GM12878 (cell line): Measurements from ENCODE around the gene CSH1. TPM values are rescaled to one million over a fixed set of nuclear protein-coding genes. Genes with fewer than 3 reads are reported as not detected.

Source experiments
- ATAC-seq: fragments of 200-7000 bp; cut with Tn5 transposase; 3 replicates; pipeline ENCODE4 v1.9.1; 2020; ENCODE audit warnings: mild to moderate bottlenecking, moderate library complexity
- BruUV-seq: library from RNA; stranded (reverse); fragments of 400-500 nt; replicated peaks from 2 replicates; lab custom pipeline; 2021; lab: Mats Ljungman, UMichigan
- CTCF ChIA-PET: fragments of 300-600 bp; sonication (Branson Sonifier 250); formaldehyde crosslinking; extraction: SDS; loops from one replicate; lab custom pipeline; 2021; ENCODE audit warnings: inconsistent platforms; lab: Yijun Ruan, JAX
- POLR2A ChIA-PET: fragments of 350-600 bp; formaldehyde crosslinking; extraction: SDS; loops from one replicate; lab custom pipeline; 2021; ENCODE audit warnings: inconsistent platforms; lab: Charles Lee
- RAD21 ChIA-PET: fragments of 300-600 bp; sonication (Branson Sonifier 250); formaldehyde crosslinking; loops from one replicate; lab custom pipeline; 2023; ENCODE audit warnings: antibody characterized with exemption; ENCODE audit not compliant: unreplicated experiment; lab: Charles Lee
- SMC1A ChIA-PET: fragments of 300-600 bp; sonication (Branson Sonifier 250); formaldehyde crosslinking; loops from one replicate; lab custom pipeline; 2023; ENCODE audit not compliant: unreplicated experiment, uncharacterized antibody; lab: Charles Lee
- DNase-seq: peaks from one replicate; pipeline ENCODE4 v3.0.0-alpha.2; 2011; ENCODE audit warnings: low read depth, low spot score
- FAIRE-seq: peaks from 3 replicates; lab custom pipeline; 2011; peaks lifted over from hg19 to GRCh38; lab: Jason Lieb, UNC
- H2AFZ ChIP-seq: 2 replicates; pipeline ENCODE4 v1.6.0; 2011; ENCODE audit warnings: low read depth, low read length, control low read depth; ENCODE audit not compliant: control insufficient read depth
- H3K27ac ChIP-seq: 2 replicates; pipeline ENCODE4 v1.5.1; 2011; ENCODE audit warnings: control low read depth; ENCODE audit not compliant: control insufficient read depth, insufficient read depth
- H3K27me3 ChIP-seq, 2 experiments: replicated peaks in 1 of 2; 2 replicates each; pipeline versions ENCODE4 v1.6.0 to v1.6.1; 2011; ENCODE audit warnings: low read length in 1 of 2; ENCODE audit not compliant: control insufficient read depth in 2 of 2, insufficient read depth in 2 of 2
- H3K36me3 ChIP-seq, 2 experiments: 2 replicates each; pipeline ENCODE4 v1.5.1; 2011; ENCODE audit warnings: low read length in 1 of 2; ENCODE audit not compliant: control insufficient read depth in 2 of 2, insufficient read depth in 2 of 2
- H3K4me1 ChIP-seq: 2 replicates; pipeline ENCODE4 v1.6.1; 2011; ENCODE audit warnings: mild to moderate bottlenecking, low read length, moderate library complexity, mixed read lengths; ENCODE audit not compliant: control insufficient read depth, insufficient read depth
- H3K4me2 ChIP-seq: 2 replicates; pipeline ENCODE4 v1.6.0; 2011; ENCODE audit warnings: control low read depth; ENCODE audit not compliant: control insufficient read depth, insufficient read depth
- H3K4me3 ChIP-seq: fragments of 200-600 bp; sonication (generic); 2 replicates; pipeline ENCODE4 v1.5.1; 2016
- H3K79me2 ChIP-seq: 2 replicates; pipeline ENCODE4 v1.6.0; 2011; ENCODE audit warnings: low read length; ENCODE audit not compliant: control insufficient read depth, insufficient read depth
- H3K9ac ChIP-seq: 2 replicates; pipeline ENCODE4 v1.8.0; 2011; ENCODE audit warnings: low read length, control low read depth, mixed read lengths; ENCODE audit not compliant: control insufficient read depth, insufficient read depth
- H3K9me3 ChIP-seq: replicated peaks from 3 replicates; pipeline ENCODE4 v1.5.1; 2011; ENCODE audit warnings: mild to moderate bottlenecking, low read length; ENCODE audit not compliant: control insufficient read depth, insufficient read depth
- H4K20me1 ChIP-seq: 2 replicates; pipeline ENCODE4 v1.6.0; 2011; ENCODE audit not compliant: control insufficient read depth, insufficient read depth
- BHLHE40 ChIP-seq, 2 experiments: fragments of 450-650 bp in 1 of 2; IDR thresholded peaks; 2 replicates each; pipeline ENCODE4 v1.6.1; 2011 to 2017; ENCODE audit warnings: low read depth in 2 of 2, borderline replicate concordance in 1 of 2, improper control_type of control experiment in 1 of 2, low read length in 1 of 2, mild to moderate bottlenecking in 1 of 2
- CBFB ChIP-seq: IDR thresholded peaks from 2 replicates; pipeline ENCODE4 v1.6.1; 2016; ENCODE audit warnings: antibody characterized with exemption, low read depth
- DPF2 ChIP-seq: fragments of 450-650 bp; IDR thresholded peaks from 2 replicates; pipeline ENCODE4 v1.6.1; 2017; ENCODE audit warnings: mild to moderate bottlenecking
- GATAD2B ChIP-seq: fragments of 450-650 bp; conservative IDR thresholded peaks from 2 replicates; pipeline ENCODE4 v1.6.1; 2017; ENCODE audit warnings: low read depth, mild to moderate bottlenecking, moderate library complexity
- MTA2 ChIP-seq: fragments of 450-650 bp; IDR thresholded peaks from 2 replicates; pipeline ENCODE4 v1.6.1; 2016; ENCODE audit warnings: low read depth, mild to moderate bottlenecking, moderate library complexity
- POLR2A ChIP-seq: IDR thresholded peaks from 2 replicates; pipeline ENCODE4 v1.6.1; 2011; ENCODE audit warnings: low read depth, mild to moderate bottlenecking, low read length
- POU2F2 ChIP-seq: IDR thresholded peaks from 3 replicates; pipeline ENCODE4 v1.6.1; 2011; ENCODE audit warnings: low read depth, mild to moderate bottlenecking, low read length, borderline replicate concordance
- RCOR1 ChIP-seq: conservative IDR thresholded peaks from 2 replicates; pipeline ENCODE4 v1.6.1; 2012; ENCODE audit warnings: low read depth, low read length, improper control_type of control experiment
- RELB ChIP-seq: fragments of 450-650 bp; IDR thresholded peaks from 2 replicates; pipeline ENCODE4 v1.6.1; 2017; ENCODE audit warnings: low read depth, mild to moderate bottlenecking, moderate library complexity
- RUNX3 ChIP-seq: IDR thresholded peaks from 2 replicates; pipeline ENCODE4 v1.6.1; 2012; ENCODE audit warnings: low read length, inconsistent platforms
- SRF ChIP-seq, 2 experiments: IDR thresholded peaks; 2 replicates each; pipeline ENCODE4 v1.6.1; 2011; ENCODE audit warnings: low read depth in 2 of 2, low read length in 2 of 2, mild to moderate bottlenecking in 1 of 2, moderate library complexity in 1 of 2
- ZNF592 ChIP-seq: fragments of 450-650 bp; IDR thresholded peaks from 2 replicates; pipeline ENCODE4 v1.6.1; 2017; ENCODE audit warnings: mild to moderate bottlenecking, moderate library complexity
- WGBS: methylation state at CpG from one replicate; pipeline ENCODE4 v1.1.6; 2016; ENCODE audit warnings: low lambda C conversion rate; ENCODE audit not compliant: insufficient replicate concordance, insufficient coverage; ENCODE audit errors: missing lambda C conversion rate; 5-methylcytosine and 5-hydroxymethylcytosine counted together
- in situ Hi-C: fragments of 300-500 bp; cut with MboI; formaldehyde crosslinking; loops from 9 replicates; pipeline ENCODE4 v1.14.3; 2018; ENCODE audit warnings: mixed read lengths
- intact Hi-C: fragments of 100-400 bp; cut with micrococcal nuclease; formaldehyde crosslinking; loops from one replicate; pipeline ENCODE4 v1.14.2; 2022; ENCODE audit not compliant: unreplicated experiment
- polyA plus RNA-seq, 11 experiments: library from polyadenylated mRNA; depleted of rRNA in 4 of 11; unstranded in 6 of 11; stranded (reverse) in 5 of 11; fragments of >200 nt; fragmentation: Nextera tagmentation in 4 of 11; fragmentation: Illumina TruSeq in 1 of 11; extraction: Ambion mirVana in 4 of 11; extraction: Trizol in 1 of 11; gene quantifications; 1 replicate in 1 of 11; 2 replicates in 10 of 11; pipeline versions ENCODE4 v1.2.1 to v1.2.3, GENCODE V29; 2011 to 2016; ENCODE audit warnings: inconsistent platforms in 2 of 11, missing spikeins in 2 of 11, low read depth in 1 of 11
- total RNA-seq, 4 experiments: library from RNA; depleted of rRNA in 3 of 4; stranded (reverse); fragments of >200 nt in 3 of 4; fragmentation: Illumina TruSeq in 1 of 4; extraction: Trizol in 1 of 4; gene quantifications; 2 replicates each; pipeline versions ENCODE4 v1.2.1 to v1.2.3, GENCODE V29; 2013 to 2021
- TF ChIP-seq, protein P1 (sequence below): fragments of 450-650 bp; IDR thresholded peaks from 2 replicates; pipeline ENCODE4 v1.6.1; 2016; ENCODE audit warnings: mild to moderate bottlenecking

Gene CSH1
- total and polyA plus RNA-seq, 10 of the 15 experiments (the other 5 are each of a cell fraction or from before 2014, with no cell fraction given): not detected

DNA sequence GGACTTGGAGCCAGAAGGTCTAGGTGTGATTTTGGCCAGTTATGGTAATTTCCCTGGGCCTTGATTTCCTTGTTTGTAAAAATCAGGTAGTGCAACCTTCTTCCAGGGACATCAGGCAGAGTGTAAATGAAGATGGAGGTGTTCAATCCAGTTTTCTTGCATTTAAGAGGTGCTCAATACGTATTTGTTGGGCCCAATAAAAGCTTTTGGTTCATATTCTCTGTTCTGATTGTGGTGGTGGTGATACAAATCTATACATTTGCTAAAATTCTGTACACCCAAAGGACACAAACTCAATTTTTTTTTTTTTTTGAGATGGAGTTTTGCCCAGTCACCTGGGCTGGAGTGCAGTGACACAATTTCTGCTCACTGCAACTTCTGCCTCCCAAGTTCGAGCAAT, 29.8 kb upstream of the CSH1 start (continued):
- TF ChIP-seq POU2F2 (no peak), RELB (no peak), ZNF592 (no peak)
- TF ChIP-seq, all 136 proteins: peak for 0

GRCh38 chr17:63925615-63926014, 29.2 kb upstream of the CSH1 start:
- H3K36me3 ChIP-seq: peaks cover 7 to 11% of the 10 kb centered on the region in 2 experiments; a peak in 2 of 4 replicates
- CTCF ChIA-PET: interaction anchor here (0.8 to 17.4 kb wide), 9 partner anchors 14 to 208 kb away, joined by 3 to 481 read pairs (median 3); partner anchors contain the start of gene ICAM2
- RAD21 ChIA-PET: interaction anchor here (0.9 to 3.0 kb wide), 5 partner anchors 21 to 208 kb away, joined by 3 to 29 read pairs (median 4); partner anchors contain the start of gene ICAM2
- no peak for DNase-seq
- H3K4me3 ChIP-seq: no peak overlapping the region
- ATAC-seq: peak; percentile 29
- H2AFZ ChIP-seq: no peak overlapping the region
- POLR2A ChIA-PET: interaction anchor here (0.7 to 3.2 kb wide), 3 partner anchors 21 to 375 kb away, joined by 3 to 25 read pairs (median 4); partner anchors contain the start of gene ICAM2
- BruUV-seq: no TSS peak
- intact Hi-C loops (no loop called here), in situ Hi-C loops (no loop called here)
- SMC1A ChIA-PET: interaction anchor here (1.1 to 14.0 kb wide), 4 partner anchors 6 to 95 kb away, joined by 4 to 248 read pairs (median 58); partner anchors contain the start of genes CD79B and ICAM2
- no peaks in the 10 kb centered on the region for H3K27me3 ChIP-seq
- H3K9ac ChIP-seq: no peak overlapping the region
- no peaks in the 10 kb centered on the region for H3K9me3 ChIP-seq
- peaks cover 15% of the 10 kb centered on the region for H3K79me2 ChIP-seq
- no peak overlapping the region for H3K27ac ChIP-seq
- WGBS: 27% methylated on average over 5 of the region's 5 CpGs
- H3K4me1 ChIP-seq: peaks cover 47% of the 10 kb centered on the region
- no peaks in the 10 kb centered on the region for H4K20me1 ChIP-seq
- no peak for FAIRE-seq
- no peak overlapping the region for H3K4me2 ChIP-seq
- TF ChIP-seq GATAD2B: 0 out of 2 replicates have a peak, but pooled peaks have one; percentile 40
- peak; percentile 23; the same call in 1 of the 2 replicates for TF ChIP-seq RELB
- TF ChIP-seq CBFB: no peak
- no peak for TF ChIP-seq POLR2A
- TF ChIP-seq BHLHE40 (IDR thresholded peaks at IDR 0.05; ENCODE audit: borderline replicate concordance in 1 of 2, low read depth in 2 of 2, low read length in 1 of 2): peak in 1 of 2 experiments; percentile 49; a peak in 1 of 4 replicates
- TF ChIP-seq MTA2: peak; percentile 45
- no peak for TF ChIP-seq RCOR1
- TF ChIP-seq, protein P1, sequence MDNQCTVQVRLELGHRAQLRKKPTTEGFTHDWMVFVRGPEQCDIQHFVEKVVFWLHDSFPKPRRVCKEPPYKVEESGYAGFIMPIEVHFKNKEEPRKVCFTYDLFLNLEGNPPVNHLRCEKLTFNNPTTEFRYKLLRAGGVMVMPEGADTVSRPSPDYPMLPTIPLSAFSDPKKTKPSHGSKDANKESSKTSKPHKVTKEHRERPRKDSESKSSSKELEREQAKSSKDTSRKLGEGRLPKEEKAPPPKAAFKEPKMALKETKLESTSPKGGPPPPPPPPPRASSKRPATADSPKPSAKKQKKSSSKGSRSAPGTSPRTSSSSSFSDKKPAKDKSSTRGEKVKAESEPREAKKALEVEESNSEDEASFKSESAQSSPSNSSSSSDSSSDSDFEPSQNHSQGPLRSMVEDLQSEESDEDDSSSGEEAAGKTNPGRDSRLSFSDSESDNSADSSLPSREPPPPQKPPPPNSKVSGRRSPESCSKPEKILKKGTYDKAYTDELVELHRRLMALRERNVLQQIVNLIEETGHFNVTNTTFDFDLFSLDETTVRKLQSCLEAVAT: no peak
- TF ChIP-seq RUNX3: peak; percentile 24; the same call in 1 of the 2 replicates
- TF ChIP-seq DPF2: 0 out of 2 replicates have a peak, but pooled peaks have one; percentile 34
- TF ChIP-seq SRF (IDR thresholded peaks at IDR 0.05; ENCODE audit: low read depth in 2 of 2, low read length in 2 of 2): no peak
